Smooth muscle cell (in vitro differentiated cells): ENCODE measurements around the gene NKX6-2. TPM values are rescaled to one million over a fixed set of nuclear protein-coding genes. Genes with fewer than 3 reads are reported as not detected.

Experiments
- DNase-seq: peaks from one replicate; lab custom pipeline; 2025; ENCODE audit not compliant: unreplicated experiment; lab: John Stamatoyannopoulos, UW
- H2AFZ ChIP-seq: fragments of 200-600 bp; sonication (generic); 2 replicates; pipeline ENCODE4 v1.6.0; 2016; ENCODE audit warnings: antibody characterized with exemption, low read depth, mild to moderate bottlenecking
- H3F3A ChIP-seq: fragments of 200-600 bp; sonication (generic); 2 replicates; pipeline ENCODE4 v1.6.0; 2017; ENCODE audit warnings: antibody characterized with exemption, low read depth
- H3K27ac ChIP-seq: fragments of 200-600 bp; sonication (generic); 2 replicates; pipeline ENCODE4 v1.5.1; 2016; ENCODE audit warnings: low read depth, mild to moderate bottlenecking
- H3K27me3 ChIP-seq: fragments of 200-600 bp; sonication (generic); 2 replicates; pipeline ENCODE4 v1.6.1; 2016; ENCODE audit warnings: low read depth, mild to moderate bottlenecking
- H3K36me3 ChIP-seq: fragments of 200-600 bp; sonication (generic); 2 replicates; pipeline ENCODE4 v1.5.1; 2016; ENCODE audit warnings: low read depth
- H3K4me1 ChIP-seq: fragments of 200-600 bp; sonication (generic); 2 replicates; pipeline ENCODE4 v1.5.1; 2016; ENCODE audit warnings: low read depth
- H3K4me2 ChIP-seq: fragments of 200-600 bp; sonication (generic); 2 replicates; pipeline ENCODE4 v1.6.0; 2016; ENCODE audit warnings: mild to moderate bottlenecking
- H3K4me3 ChIP-seq: fragments of 200-600 bp; sonication (generic); 2 replicates; pipeline ENCODE4 v1.5.1; 2016; ENCODE audit warnings: mild to moderate bottlenecking
- H3K79me2 ChIP-seq: fragments of 200-600 bp; sonication (generic); 2 replicates; pipeline ENCODE4 v1.6.0; 2016; ENCODE audit warnings: low read depth, mild to moderate bottlenecking
- H3K9ac ChIP-seq: fragments of 200-600 bp; sonication (generic); 2 replicates; pipeline ENCODE4 v1.6.0; 2016; ENCODE audit warnings: low read depth
- H3K9me3 ChIP-seq: fragments of 200-600 bp; sonication (generic); replicated peaks from 2 replicates; pipeline ENCODE4 v1.5.1; 2016; ENCODE audit warnings: low read depth
- H4K20me1 ChIP-seq: fragments of 200-600 bp; sonication (generic); 2 replicates; pipeline ENCODE4 v1.6.0; 2016; ENCODE audit warnings: low read depth
- CTCF ChIP-seq: fragments of 200-600 bp; sonication (generic); IDR thresholded peaks from 2 replicates; pipeline ENCODE4 v1.5.1; 2017; ENCODE audit warnings: borderline replicate concordance, mild to moderate bottlenecking, antibody characterized with exemption; ENCODE audit not compliant: insufficient read depth, poor library complexity, severe bottlenecking
- whole genome bisulfite sequencing: methylation state at CpG from one replicate; pipeline ENCODE4 v1.1.7; 2016; ENCODE audit warnings: low lambda C conversion rate; 5-methylcytosine and 5-hydroxymethylcytosine counted together
- polyA plus RNA-seq: library from polyadenylated mRNA; unstranded; fragments of >200 nt; fragmentation: Nextera tagmentation; extraction: Ambion mirVana; gene quantifications from 2 replicates; pipeline ENCODE4 v1.2.1, GENCODE V29; 2016
- total RNA-seq: library from RNA; depleted of rRNA; stranded (reverse); fragments of >200 nt; gene quantifications from 2 replicates; pipeline ENCODE4 v1.2.3, GENCODE V29; 2014

Gene NKX6-2
- total and polyA plus RNA-seq, 2 experiments from 2014 or later, result 12.7 TPM; not detected in 1

- Histone ChIP-seq H3K79me2 (no peaks in the 10 kb centered on the region), H3K4me1 (no peaks in the 10 kb centered on the region), H3F3A (no peaks in the 10 kb centered on the region), H3K4me3 (no peak overlapping the region), H3K4me2 (no peak overlapping the region), H4K20me1 (no peaks in the 10 kb centered on the region), H3K27ac (no peak overlapping the region), H2AFZ (no peak overlapping the region), H3K36me3 (no peaks in the 10 kb centered on the region), H3K9me3 (no peaks in the 10 kb centered on the region), H3K9ac (no peak overlapping the region), H3K27me3 (no peaks in the 10 kb centered on the region)
- WGBS, result 94% methylated on average over 25 of the region's 25 CpGs
- no peak for TF ChIP-seq CTCF
- DNase-seq, result no peak
Measured at GRCh38 chr10:132806561-132807003, 20.6 kb upstream of the NKX6-2 start.

- H3K79me2 ChIP-seq, result no peaks in the 10 kb centered on the region
- no peaks in the 10 kb centered on the region for H3F3A ChIP-seq
- H3K27me3 ChIP-seq, result no peaks in the 10 kb centered on the region
- no peaks in the 10 kb centered on the region for H3K9me3 ChIP-seq
- 97% methylated on average over 7 of the region's 7 CpGs for WGBS
- DNase-seq, result no peak
- H3K27ac ChIP-seq, result no peak overlapping the region
- H3K9ac ChIP-seq, result no peak overlapping the region
- TF ChIP-seq CTCF, result no peak
- H2AFZ ChIP-seq, result no peak overlapping the region
- H3K4me3 ChIP-seq, result no peak overlapping the region
- H3K36me3 ChIP-seq, result no peaks in the 10 kb centered on the region
- no peaks in the 10 kb centered on the region for H3K4me1 ChIP-seq
- no peaks in the 10 kb centered on the region for H4K20me1 ChIP-seq
- no peak overlapping the region for H3K4me2 ChIP-seq
Measured at GRCh38 chr10:132806110-132806509, 20.2 kb upstream of the NKX6-2 start.

- DNase-seq, result no peak
- Histone ChIP-seq H3K79me2 (no peaks in the 10 kb centered on the region), H4K20me1 (no peaks in the 10 kb centered on the region), H3K4me1 (no peaks in the 10 kb centered on the region), H2AFZ (no peak overlapping the region), H3K36me3 (no peaks in the 10 kb centered on the region), H3K27me3 (no peaks in the 10 kb centered on the region), H3K9me3 (no peaks in the 10 kb centered on the region), H3K4me2 (no peak overlapping the region), H3F3A (no peaks in the 10 kb centered on the region), H3K4me3 (no peak overlapping the region), H3K9ac (no peak overlapping the region), H3K27ac (no peak overlapping the region)
- no peak for TF ChIP-seq CTCF
- 92% methylated on average over 20 of the region's 21 CpGs for WGBS
Measured at GRCh38 chr10:132805599-132805998, 19.7 kb upstream of the NKX6-2 start.

- H3K9ac ChIP-seq, result no peak overlapping the region
- no peak overlapping the region for H3K4me3 ChIP-seq
- no peak overlapping the region for H3K27ac ChIP-seq
- DNase-seq, result no peak
- H4K20me1 ChIP-seq, result no peaks in the 10 kb centered on the region
- WGBS, result 80% methylated on average over 22 of the region's 23 CpGs
- H3F3A ChIP-seq, result no peaks in the 10 kb centered on the region
- H3K36me3 ChIP-seq, result no peaks in the 10 kb centered on the region
- no peaks in the 10 kb centered on the region for H3K4me1 ChIP-seq
- H3K27me3 ChIP-seq, result no peaks in the 10 kb centered on the region
- TF ChIP-seq CTCF, result no peak
- H3K4me2 ChIP-seq, result no peak overlapping the region
- H3K9me3 ChIP-seq, result no peaks in the 10 kb centered on the region
- no peaks in the 10 kb centered on the region for H3K79me2 ChIP-seq
- H2AFZ ChIP-seq, result no peak overlapping the region
Measured at GRCh38 chr10:132804785-132805426, 19.0 kb upstream of the NKX6-2 start.
